ENCODE results near the gene PARP3.

The PARP3 gene

DNA sequence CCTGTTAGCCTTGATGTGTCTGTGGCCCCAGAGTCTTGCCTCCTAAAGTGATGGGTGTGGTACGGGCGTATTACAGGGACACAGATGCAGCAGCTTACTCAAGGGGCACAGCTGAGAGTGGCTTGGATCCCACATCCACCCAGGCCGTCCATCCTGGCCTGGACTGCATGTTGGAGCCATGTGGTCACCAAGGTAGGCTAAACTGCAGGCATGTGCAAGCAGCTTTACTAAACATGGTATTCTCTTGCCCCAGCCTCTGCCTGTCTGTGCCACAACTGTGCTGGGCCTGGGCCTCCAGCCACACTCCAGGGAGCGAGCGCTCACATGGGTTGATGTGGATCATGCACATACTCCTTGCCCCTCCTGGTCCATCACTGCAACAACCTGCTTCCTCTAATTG lies 7.0 kb downstream of the PARP3 start:
- no peak for DNase-seq

DNA sequence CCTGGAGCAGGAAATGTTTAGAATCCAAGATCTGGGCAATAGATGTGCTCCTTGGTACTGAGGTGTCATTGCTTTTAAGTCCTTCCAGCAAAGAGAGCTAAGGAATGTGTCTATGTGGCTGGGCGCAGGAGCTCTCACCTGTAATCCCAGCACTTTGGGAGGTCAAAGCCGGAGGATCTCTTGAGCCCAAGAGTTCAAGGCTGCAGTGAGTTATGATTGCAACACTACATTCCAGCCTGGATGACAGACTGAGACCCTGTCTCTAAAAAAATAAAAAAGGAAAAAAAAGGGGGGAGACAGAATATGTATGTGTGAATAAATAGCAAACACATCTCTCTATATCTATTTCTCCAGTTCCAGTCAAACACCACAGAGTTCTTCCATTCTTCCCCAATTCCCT lies 8.7 kb downstream of the PARP3 start:
- no peak for DNase-seq

DNA sequence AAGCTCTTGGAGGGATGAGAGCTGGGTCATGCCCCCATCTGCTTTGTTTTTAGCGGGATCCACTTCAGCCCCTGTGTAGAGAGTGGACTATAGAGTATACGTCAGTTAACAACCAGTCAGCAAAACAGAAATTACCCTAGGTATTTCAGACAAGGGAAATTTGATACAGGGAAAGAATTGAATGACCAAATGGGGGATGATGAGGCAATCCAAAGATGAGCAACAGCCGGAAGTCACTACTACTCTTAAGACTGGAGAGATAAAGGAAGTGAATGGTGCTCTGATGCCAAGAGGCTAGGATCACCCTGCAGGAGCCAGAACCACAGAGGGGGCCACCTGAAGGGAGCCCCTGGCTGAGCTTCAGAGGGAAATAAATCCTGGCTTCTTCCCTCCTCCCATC lies 11.3 kb downstream of the PARP3 start:
- no peak for DNase-seq

DNA sequence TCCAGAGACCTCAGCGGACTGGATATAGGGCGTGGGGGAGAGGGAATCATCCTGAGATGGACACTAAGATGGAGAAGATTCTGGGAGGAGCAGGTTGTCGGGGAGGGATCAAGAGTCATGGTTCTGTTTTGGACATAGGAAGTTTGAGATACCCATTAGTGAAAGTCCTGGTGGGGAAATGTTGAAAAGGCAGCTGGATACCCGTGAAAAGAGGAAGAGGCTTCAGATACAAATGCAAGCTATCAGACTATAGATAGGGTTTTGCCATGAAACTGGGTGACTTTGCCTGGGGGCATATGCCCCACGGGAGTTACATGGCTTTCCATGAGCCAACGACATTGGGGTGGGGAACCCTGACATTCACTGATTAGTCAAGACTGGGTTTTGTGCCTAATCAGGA lies 11.9 kb downstream of the PARP3 start:
- DNase-seq, result no peak

DNA sequence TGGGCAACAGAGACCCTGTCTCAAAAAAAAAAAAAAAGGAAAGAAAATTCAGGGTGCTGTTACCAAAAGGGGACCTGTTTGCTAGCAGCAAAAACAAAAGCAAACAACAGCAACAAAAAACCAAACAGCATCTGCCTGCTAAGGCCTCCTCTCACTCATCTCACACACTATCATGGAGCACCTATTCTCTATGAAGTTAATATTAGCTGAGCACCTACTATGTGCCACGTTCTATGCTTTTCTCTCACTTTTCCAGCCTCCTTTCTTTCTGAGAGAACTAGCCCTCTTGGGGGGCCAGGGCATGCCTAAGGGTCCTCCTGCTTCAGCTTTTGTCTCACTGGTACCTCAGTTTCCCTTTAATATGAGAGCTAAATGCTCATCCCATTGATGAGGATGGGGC lies 12.6 kb downstream of the PARP3 start:
- DNase-seq, result no peak

DNA sequence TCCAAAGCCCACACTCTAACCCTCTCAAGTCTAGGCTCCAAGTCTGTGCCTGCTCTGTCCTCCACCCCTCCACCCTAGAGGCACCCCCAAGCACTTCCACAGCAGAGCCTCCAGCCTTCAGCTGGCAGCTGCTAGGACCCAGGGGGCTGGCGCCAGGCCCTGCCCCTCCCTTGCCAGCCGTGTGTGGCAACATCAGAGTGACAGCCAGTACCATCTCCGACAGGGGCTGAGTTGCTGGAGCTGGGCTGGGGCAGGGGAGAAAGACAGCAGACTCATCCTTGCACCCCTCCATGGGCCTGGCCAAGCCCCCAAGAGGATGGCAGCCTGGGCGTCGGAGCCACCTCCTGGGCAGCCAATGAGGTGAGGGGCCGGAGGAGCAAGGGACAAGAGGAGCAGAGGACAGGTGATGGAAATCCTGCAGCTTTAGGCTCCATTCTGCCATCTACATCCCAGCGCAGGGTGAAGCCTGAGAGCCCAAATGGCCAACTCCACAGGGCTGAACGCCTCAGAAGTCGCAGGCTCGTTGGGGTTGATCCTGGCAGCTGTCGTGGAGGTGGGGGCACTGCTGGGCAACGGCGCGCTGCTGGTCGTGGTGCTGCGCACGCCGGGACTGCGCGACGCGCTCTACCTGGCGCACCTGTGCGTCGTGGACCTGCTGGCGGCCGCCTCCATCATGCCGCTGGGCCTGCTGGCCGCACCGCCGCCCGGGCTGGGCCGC lies 13.2 kb downstream of the PARP3 start, which contains the start of gene GPR62:
TSS of gene GPR62 (plus strand) at position 207 of the 718 bp plus-strand sequence. CDS start at position 479, 272 bp downstream.
- no peak for DNase-seq

DNA sequence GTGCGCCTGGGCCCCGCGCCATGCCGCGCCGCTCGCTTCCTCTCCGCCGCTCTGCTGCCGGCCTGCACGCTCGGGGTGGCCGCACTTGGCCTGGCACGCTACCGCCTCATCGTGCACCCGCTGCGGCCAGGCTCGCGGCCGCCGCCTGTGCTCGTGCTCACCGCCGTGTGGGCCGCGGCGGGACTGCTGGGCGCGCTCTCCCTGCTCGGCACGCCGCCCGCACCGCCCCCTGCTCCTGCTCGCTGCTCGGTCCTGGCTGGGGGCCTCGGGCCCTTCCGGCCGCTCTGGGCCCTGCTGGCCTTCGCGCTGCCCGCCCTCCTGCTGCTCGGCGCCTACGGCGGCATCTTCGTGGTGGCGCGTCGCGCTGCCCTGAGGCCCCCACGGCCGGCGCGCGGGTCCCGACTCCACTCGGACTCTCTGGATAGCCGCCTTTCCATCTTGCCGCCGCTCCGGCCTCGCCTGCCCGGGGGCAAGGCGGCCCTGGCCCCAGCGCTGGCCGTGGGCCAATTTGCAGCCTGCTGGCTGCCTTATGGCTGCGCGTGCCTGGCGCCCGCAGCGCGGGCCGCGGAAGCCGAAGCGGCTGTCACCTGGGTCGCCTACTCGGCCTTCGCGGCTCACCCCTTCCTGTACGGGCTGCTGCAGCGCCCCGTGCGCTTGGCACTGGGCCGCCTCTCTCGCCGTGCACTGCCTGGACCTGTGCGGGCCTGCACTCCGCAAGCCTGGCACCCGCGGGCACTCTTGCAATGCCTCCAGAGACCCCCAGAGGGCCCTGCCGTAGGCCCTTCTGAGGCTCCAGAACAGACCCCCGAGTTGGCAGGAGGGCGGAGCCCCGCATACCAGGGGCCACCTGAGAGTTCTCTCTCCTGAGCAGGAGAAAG lies 14.0 kb downstream of the PARP3 start:
- DNase-seq, result no peak

DNA sequence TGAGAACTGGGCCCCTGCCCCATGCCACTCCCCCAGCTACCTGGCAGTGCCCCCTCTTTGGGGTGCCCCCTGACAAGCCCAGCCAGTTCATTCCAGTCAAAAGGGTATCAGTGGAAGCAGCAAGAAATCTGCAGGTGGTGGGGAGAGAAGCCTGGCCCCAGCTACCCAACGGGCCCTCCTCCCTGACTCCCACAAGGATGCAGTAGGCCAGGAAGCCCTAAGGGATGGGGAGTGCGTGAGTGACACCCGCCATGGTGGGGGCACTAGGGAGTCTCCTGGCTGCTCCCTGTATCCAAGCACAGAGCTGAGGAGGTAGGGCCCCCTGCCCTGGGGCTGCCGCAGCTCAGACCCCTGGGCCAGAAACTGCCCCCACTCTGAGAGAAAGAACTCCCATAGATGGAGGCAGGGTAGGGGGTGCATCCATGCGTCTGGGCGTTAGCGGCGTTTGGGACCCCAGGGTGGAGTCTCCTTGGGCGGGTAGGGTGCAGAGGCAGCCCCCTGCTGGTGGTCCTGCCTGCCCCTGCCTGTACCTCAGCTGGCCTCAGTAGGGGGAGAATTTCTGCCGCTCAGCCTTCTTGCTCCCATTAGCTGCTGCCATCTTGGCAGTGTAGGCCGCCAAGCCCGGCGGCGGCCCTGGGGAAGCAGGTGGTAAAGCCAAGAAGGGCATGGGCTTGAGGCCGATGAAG lies 15.5 kb downstream of the PARP3 start:
- no peak for DNase-seq

DNA sequence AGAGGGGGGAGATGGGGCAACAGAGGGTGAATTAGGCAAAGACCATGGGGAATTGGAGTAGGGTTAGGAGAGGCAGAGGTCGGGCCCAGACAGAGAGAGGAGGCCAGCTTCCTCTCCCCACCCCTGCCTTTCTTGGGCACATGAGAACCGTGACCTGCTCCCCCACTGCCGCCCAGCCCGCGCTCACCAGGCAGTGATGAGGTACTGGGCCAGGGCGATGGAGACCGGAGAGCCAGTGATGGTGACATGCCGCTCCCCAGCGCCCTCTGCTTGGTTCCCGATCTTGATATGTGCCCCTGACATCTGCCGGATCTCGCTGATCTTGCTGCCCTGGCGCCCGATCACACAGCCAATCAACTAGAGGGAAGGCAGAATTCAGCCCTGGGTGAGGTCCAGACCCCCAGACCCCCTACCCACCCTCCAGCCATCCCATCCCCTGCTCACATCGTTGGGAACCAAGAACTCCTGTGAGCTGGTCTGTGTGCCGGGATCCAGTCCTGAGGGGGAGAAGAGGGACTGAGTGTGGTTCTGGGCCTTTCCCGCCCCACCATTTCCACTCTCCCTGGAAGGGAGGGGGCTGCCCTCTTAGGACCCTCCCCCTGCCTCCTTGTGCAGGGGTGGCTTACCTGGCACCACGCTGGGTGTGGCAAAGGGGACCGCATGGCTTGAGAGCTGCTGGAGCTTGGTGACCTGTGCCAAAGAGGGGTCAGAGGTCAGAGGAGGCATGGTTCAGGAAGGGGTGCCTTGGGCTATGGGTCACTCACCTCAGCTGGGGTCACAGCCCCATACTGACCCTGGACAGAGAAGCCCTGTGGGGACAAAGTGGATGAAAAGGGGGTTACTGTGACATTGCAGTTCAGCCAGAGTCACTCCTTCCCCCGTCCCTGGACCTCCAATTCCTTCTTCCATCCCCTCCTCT lies 16.7 kb downstream of the PARP3 start:
- no peak for DNase-seq

DNA sequence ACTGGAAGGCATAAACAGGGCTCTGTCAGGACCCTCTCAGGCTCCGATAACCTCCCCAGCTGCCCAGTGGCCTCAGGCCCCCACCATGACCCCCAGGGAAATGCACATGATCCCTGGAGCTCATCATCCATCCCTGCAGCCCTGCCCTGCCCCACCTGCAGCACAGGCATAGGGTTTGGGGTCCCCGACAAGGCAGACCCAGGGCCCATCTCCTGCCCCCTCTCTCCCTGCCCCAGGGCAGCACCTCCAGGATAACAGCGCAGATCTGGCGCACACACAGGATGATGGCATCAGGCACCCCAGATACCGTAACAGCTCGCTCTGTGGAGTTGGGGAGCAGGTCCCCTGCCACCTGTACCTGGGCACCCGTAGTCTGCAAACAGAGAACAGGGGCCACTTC lies 17.5 kb downstream of the PARP3 start:
- no peak for DNase-seq

DNA sequence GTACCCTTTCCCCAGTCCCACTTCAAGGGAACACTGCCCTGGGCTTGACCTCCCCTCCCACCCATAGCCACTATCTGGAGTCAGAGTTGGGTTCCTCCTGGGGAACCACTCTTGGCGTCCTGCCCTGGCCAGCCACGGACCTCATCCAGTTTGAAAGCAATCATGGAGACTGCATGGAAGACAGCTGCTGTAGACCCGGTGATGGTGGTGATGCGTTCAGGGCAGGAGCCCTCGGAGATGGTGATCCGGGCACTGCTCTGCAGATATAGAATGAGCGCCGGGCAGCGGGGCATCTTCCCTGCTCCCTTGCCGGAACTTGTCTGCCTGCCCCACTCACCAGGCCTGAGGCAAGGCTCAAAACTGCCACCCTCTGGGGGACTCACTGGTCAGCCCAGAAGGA lies 18.2 kb downstream of the PARP3 start:
- DNase-seq, result no peak

DNA sequence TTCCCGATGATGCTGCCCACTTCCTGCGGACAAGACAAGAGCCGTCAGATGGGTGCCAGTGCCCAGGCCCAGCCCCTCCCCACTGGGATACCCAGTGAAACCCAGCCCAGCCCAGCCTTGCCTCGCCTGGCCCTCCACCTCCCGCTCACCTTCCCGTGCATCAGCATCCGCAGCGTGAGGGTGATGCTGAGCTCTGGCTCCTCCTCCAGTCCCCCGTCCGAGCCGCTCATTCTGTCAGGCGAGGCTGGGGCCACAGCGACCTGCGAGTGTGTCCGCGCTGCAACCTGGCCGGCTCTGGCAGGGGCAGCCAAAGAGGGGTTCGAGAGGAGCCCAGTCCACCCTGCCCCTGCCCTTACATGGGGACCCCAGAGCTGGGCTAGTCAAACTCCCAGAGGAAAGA lies 18.8 kb downstream of the PARP3 start:
- DNase-seq, result no peak

DNA sequence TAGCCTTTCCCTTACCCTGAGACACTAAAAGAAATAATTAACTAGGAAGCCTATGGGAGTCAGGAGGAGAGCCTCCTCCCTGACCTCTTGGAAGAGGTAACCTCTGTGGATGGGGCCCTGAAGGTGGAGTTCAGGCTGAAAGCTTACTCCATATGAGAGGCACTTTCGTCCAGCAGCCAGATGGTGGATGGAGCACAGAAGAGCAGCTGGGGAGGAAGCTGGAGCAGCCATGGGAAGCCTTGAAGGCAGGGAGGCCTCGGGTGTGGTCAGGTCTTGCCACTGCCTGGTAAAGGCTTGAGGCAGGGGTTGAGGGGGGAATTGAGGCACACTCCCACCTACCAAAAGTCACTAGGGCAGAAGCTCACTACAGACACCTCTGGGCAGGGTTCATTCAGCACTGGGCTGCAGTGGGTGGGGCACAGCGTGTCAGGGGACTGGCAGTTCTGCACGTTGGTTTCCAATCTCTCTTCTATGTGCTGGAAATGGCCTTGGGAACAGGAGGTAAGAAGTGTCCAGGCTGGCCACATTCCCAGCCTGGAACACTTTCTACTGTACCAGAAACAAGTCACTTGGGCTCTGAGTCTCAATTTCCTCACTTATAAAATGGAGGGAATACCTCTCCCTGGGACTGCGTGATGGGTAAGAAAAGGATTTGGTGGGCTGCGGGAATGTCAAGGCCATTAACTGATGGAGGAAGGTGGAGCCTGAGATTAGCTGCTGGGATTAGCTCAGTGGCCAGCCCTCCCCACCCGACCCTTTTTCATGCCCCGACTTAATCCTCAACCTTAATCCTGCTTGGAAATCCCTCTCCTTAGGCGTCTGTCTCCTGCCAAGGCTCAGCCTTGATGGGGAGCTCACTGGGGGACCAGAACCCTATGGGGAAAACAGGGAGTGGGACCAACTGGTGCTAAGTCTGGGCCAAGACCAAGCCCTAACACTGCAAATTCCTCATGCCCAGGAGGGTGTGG lies 19.7 kb downstream of the PARP3 start:
- no peak for DNase-seq

DNA sequence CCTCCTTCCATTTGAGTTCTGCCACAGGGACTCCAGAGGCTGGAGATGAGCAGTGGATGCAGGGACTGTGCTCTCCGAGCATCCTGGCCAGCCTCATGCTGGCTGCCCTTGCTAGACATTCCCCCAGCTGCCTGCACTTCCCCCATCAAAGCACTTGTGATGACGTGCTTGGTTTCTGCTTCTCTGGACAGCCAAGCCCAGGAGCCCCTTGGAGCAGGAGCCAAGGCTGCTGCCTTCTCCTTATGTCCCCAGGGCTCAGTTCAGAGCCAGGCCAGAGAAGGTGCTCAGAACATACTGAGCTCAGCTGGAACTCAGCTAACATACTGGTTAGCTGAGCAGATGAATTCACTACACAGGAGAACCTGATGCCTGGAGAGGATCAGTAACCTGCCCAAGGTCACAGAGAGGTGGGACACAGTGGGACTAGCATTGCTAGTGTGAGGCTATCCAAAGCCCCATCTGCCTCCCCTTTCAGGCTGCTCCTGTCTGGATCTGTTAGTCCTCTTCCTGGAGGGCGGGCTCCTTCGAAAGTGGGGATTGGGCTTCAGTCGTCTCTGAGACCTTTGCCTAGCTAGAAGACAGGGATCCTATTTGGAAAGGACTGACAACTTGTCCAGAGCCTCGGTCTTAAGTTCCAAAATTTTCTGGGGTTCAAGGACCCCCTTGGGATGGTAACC lies 20.8 kb downstream of the PARP3 start:
- no peak for DNase-seq

DNA sequence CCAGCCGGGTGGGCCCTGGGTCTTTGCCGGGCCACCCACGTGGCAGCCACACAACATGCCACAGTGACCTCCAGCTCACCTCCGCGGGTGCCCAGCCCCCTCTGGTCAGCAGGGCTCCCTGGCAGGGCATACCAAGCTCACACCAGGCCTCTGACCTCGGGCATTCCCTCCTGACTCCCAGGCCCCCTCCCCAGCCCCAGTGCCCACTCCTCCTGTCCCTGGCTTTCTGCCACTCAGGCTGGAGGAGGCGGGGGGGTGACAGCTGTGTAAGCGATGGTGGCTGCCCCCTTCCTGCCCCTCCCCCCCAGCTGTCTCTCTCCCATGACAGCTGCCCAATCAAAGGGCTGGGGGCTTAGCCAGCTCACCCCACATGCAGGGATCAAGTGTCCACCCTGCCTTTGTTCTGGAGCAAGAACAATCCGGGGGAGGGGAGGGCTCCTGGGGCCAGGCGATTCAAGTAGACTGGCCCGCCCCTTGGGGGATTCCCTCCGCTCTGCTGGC lies 21.8 kb downstream of the PARP3 start:
- DNase-seq, result no peak

DNA sequence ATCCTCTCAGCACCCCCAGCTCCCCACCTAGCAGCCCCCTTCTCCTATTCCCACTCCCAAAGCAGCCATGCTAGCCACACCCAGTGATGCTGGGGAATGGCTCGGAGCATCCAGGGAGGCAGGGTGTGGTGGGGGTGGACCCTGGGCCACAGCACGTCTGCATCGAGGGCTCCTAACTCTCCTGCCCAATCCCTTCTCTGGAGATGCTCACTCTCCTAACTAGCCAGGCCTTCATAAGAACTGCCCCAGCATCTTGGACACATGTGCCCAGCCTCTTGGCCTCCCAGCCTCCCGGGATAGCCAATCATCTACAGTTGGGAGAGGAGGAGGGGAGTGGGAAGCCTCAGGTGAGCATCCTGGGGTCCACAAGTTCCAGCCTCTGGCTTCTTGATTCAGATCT lies 22.4 kb downstream of the PARP3 start:
- no peak for DNase-seq

DNA sequence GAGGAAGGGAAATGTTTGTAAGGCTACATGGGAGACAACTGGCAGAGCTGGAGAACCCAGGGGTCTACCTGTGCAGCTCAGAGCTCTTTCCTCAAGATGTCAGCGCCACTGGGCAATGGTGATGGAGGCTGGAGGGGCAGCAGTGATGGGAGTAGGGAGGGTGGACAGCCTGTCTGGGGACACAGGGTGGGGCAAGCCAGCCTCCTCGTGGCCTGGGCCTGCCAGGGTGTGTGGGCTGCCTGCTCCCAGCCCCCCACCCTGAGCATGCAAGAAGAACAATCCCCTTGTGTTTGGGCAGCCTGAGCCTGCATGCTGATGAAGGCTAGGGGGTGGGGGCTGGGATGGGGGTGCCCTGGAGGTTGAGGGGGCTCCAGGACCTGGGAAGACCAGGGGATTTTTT lies 23.9 kb downstream of the PARP3 start:
- DNase-seq, result no peak

DNA sequence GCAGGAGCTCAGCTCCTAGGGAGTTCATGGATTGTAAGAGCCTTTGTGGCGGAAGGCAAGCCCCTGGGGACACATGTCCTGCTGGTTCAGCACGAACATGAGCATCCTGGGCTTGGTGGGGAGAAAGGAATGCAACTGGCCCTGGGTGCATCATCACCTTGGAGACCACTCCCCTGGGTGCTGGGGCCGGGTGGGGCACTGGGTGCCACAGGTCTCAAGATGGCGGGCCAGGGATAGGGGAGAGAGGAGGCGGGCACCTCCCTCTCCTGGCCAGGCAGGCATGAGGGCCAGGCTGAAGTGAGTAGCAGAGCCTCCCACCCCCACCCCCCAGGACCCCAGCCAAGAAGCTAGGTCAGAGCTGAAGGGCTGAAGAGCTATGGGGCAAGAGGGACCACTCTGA lies 24.3 kb downstream of the PARP3 start:
- DNase-seq, result no peak

DNA sequence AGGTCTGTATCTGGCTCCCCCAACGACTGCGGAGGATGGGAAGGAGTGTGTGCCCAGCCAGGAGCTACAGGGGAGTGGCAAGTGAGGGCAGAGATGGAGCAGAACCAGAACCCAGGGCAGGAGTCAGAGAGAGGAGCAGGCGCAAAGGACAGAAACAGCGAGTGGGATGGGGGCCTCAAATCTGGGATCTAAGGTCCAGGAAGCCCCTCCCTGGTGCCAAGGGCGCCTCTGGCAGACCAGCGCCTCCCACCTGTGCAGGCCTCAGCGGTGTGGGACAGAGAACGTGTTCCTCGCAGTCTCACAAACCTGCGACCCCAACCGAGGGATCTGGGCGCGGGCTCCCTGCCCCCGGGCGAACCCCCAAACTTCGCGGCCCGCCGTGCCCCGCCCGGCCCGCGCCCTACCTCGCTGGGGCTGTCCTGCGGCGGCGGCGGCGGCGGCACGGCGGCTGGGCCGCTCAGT lies 24.8 kb downstream of the PARP3 start:
- DNase-seq, result no peak

DNA sequence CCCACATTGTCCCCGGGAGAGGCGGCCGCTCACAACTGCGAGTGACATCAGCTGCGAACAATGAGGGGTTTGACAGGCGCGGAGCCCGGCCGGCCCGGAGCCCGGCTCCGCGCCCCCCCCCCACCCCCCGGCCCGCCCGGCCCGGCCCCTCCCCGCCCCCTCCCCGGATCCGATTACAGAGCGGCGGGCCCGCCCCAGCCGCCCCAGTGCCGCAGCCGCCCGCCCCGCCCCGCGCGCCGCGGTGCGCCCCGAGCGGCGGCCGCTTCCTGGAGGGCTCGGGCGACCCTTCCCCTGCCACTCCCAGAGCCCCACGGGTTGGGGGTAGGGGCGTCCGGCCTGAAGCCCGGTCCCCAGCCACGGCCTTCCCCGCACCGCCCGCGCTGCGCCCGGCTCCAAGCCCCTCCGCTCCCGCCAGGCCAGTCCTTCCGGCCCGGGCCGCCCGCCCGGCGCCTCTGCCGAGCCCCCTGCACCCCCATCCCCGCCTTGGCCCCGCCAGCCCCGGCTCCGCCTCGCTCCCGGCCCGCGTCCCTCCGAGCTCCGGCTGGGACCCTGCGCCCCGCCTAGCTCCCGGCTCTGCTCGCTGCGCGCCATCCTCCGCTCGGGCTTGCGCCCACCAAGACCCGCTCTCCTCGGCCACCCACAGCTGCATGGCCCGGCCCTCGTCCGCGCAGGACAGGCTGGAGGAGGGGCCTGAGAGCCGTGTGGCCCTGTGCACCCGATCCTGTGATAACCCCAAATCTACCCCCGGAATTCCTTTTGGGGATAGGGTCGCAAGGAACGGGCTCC lies 25.4 kb downstream of the PARP3 start, which contains the start of gene PCBP4:
TSS of gene PCBP4 (minus strand) at position 71 of the 786 bp plus-strand sequence. CDS start 6,214 bp downstream, outside the sequence.
- no peak for DNase-seq

Measured in NCI-H2107 (cell line).